RWPE2 (cell line): Measurements from ENCODE around the gene FAM184B.

Experiments used
- ATAC-seq: fragments of 200-7000 bp; cut with Tn5 transposase; 3 replicates; pipeline ENCODE4 v1.9.1; 2021; ENCODE audit warnings: low read depth
- DNase-seq: peaks from one replicate; pipeline ENCODE4 v3.0.0-alpha.2; 2020; ENCODE audit warnings: low spot score
- H3K27ac ChIP-seq: fragments of 450-650 bp; 2 replicates; pipeline ENCODE4 v1.5.1; 2017; ENCODE audit warnings: mild to moderate bottlenecking; ENCODE audit not compliant: poor library complexity, severe bottlenecking
- H3K27me3 ChIP-seq: fragments of 250-450 bp; sonication (Bioruptor Pico); 2 replicates; pipeline ENCODE4 v1.5.1; 2021; ENCODE audit warnings: mild to moderate bottlenecking, moderate library complexity; ENCODE audit not compliant: insufficient read depth, poor library complexity, severe bottlenecking
- H3K36me3 ChIP-seq: fragments of 250-450 bp; sonication (Bioruptor Pico); 2 replicates; pipeline ENCODE4 v1.5.1; 2020; ENCODE audit warnings: low read depth, mild to moderate bottlenecking, moderate library complexity
- H3K4me1 ChIP-seq: fragments of 250-450 bp; sonication (Bioruptor Pico); 2 replicates; pipeline ENCODE4 v1.5.1; 2021; ENCODE audit warnings: mild to moderate bottlenecking, moderate library complexity; ENCODE audit not compliant: insufficient read depth, poor library complexity, severe bottlenecking
- H3K4me3 ChIP-seq: fragments of 250-450 bp; sonication (Bioruptor Pico); 2 replicates; pipeline ENCODE4 v1.5.1; 2021; ENCODE audit warnings: mild to moderate bottlenecking, moderate library complexity; ENCODE audit not compliant: severe bottlenecking
- H3K9me3 ChIP-seq: fragments of 250-450 bp; sonication (Bioruptor Pico); 2 replicates; pipeline ENCODE4 v1.5.1; 2021; ENCODE audit warnings: mild to moderate bottlenecking, moderate library complexity; ENCODE audit not compliant: severe bottlenecking
- CTCF ChIP-seq: fragments of 450-650 bp; IDR thresholded peaks from one replicate; pipeline ENCODE4 v1.5.1; 2017; ENCODE audit warnings: mild to moderate bottlenecking, moderate library complexity; ENCODE audit not compliant: poor library complexity, severe bottlenecking

Gene FAM184B

GRCh38 chr4:17584521-17585213 is 196.8 kb downstream of the FAM184B start:
- no peak for TF ChIP-seq CTCF
- Histone ChIP-seq H3K4me3 (no peak overlapping the region), H3K4me1 (no peaks in the 10 kb centered on the region), H3K27ac (no peak overlapping the region), H3K36me3 (peaks cover 74% of the 10 kb centered on the region), H3K27me3 (no peaks in the 10 kb centered on the region), H3K9me3 (no peaks in the 10 kb centered on the region)
- DNase-seq (no peak), ATAC-seq (no peak)

- H3K4me3 ChIP-seq = no peak overlapping the region
- no peak overlapping the region for H3K27ac ChIP-seq
- no peak for DNase-seq
- H3K9me3 ChIP-seq = no peaks in the 10 kb centered on the region
- H3K27me3 ChIP-seq = no peaks in the 10 kb centered on the region
- TF ChIP-seq CTCF = no peak
- H3K4me1 ChIP-seq = no peaks in the 10 kb centered on the region
- peaks cover 71% of the 10 kb centered on the region for H3K36me3 ChIP-seq
- no peak for ATAC-seq
These were observed 197.5 kb downstream of the FAM184B start for GRCh38 chr4:17583941-17584340.

- peaks cover 65% of the 10 kb centered on the region for H3K36me3 ChIP-seq
- peaks cover 4% of the 10 kb centered on the region for H3K4me1 ChIP-seq
- no peak for TF ChIP-seq CTCF
- H3K27ac ChIP-seq = no peak overlapping the region
- no peaks in the 10 kb centered on the region for H3K27me3 ChIP-seq
- no peak for DNase-seq
- H3K4me3 ChIP-seq = no peak overlapping the region
- no peak for ATAC-seq
- no peaks in the 10 kb centered on the region for H3K9me3 ChIP-seq
These were observed 198.1 kb downstream of the FAM184B start for GRCh38 chr4:17583276-17583675.

- DNase-seq = no peak
- no peak for TF ChIP-seq CTCF
- no peaks in the 10 kb centered on the region for H3K27me3 ChIP-seq
- peaks cover 4% of the 10 kb centered on the region for H3K4me1 ChIP-seq
- H3K36me3 ChIP-seq = peaks cover 58% of the 10 kb centered on the region
- H3K4me3 ChIP-seq = no peak overlapping the region
- no peak for ATAC-seq
- H3K27ac ChIP-seq = no peak overlapping the region
- no peaks in the 10 kb centered on the region for H3K9me3 ChIP-seq
These were observed 200.5 kb downstream of the FAM184B start for GRCh38 chr4:17580969-17581368.
